ENCODE results near the gene HYI.

DNA sequence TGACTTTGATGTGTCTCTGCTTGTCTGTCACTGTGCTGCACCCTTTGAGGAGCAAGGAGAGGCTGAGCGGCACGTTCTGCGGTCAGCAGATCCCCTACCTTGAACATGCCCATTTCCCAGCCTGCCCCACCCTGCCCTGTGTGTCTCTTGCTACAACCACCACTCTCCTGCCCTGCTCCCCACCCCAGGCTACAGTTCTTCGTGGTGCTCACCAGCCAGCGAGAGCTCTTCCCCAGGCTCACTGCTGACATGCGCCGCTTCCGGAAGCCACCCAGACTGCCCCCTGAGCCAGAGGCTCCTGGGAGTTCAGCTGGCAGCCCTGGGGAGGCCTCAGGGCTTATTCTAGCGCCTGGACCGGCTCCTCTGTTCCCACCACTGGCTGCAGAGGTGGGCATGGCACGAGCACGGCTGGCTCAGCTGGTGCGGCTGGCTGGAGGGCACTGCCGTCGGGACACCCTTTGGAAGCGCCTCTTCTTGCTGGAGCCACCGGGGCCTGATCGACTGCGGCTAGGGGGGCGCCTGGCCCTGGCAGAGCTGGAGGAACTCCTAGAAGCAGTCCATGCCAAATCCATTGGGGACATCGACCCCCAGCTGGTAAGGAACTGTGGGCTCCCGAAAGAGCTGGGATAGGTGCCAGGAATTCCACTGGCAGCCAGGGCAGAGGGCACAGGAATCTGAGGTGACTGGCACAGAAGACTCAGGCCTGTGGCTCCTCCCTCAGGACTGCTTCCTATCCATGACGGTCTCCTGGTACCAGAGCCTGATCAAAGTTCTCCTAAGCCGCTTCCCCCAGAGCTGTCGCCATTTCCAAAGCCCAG lies 5.6 kb downstream of the HYI start:
- TF ChIP-seq, protein P1, sequence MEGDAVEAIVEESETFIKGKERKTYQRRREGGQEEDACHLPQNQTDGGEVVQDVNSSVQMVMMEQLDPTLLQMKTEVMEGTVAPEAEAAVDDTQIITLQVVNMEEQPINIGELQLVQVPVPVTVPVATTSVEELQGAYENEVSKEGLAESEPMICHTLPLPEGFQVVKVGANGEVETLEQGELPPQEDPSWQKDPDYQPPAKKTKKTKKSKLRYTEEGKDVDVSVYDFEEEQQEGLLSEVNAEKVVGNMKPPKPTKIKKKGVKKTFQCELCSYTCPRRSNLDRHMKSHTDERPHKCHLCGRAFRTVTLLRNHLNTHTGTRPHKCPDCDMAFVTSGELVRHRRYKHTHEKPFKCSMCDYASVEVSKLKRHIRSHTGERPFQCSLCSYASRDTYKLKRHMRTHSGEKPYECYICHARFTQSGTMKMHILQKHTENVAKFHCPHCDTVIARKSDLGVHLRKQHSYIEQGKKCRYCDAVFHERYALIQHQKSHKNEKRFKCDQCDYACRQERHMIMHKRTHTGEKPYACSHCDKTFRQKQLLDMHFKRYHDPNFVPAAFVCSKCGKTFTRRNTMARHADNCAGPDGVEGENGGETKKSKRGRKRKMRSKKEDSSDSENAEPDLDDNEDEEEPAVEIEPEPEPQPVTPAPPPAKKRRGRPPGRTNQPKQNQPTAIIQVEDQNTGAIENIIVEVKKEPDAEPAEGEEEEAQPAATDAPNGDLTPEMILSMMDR (IDR thresholded peaks at IDR 0.05) = no peak
- TF ChIP-seq, protein P2, sequence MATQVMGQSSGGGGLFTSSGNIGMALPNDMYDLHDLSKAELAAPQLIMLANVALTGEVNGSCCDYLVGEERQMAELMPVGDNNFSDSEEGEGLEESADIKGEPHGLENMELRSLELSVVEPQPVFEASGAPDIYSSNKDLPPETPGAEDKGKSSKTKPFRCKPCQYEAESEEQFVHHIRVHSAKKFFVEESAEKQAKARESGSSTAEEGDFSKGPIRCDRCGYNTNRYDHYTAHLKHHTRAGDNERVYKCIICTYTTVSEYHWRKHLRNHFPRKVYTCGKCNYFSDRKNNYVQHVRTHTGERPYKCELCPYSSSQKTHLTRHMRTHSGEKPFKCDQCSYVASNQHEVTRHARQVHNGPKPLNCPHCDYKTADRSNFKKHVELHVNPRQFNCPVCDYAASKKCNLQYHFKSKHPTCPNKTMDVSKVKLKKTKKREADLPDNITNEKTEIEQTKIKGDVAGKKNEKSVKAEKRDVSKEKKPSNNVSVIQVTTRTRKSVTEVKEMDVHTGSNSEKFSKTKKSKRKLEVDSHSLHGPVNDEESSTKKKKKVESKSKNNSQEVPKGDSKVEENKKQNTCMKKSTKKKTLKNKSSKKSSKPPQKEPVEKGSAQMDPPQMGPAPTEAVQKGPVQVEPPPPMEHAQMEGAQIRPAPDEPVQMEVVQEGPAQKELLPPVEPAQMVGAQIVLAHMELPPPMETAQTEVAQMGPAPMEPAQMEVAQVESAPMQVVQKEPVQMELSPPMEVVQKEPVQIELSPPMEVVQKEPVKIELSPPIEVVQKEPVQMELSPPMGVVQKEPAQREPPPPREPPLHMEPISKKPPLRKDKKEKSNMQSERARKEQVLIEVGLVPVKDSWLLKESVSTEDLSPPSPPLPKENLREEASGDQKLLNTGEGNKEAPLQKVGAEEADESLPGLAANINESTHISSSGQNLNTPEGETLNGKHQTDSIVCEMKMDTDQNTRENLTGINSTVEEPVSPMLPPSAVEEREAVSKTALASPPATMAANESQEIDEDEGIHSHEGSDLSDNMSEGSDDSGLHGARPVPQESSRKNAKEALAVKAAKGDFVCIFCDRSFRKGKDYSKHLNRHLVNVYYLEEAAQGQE (IDR thresholded peaks at IDR 0.05; ENCODE audit: insufficient read depth in 1 of 2, low read depth in 2 of 2, low read length in 1 of 2) = no peak
- TF ChIP-seq POLR2AphosphoS5 (IDR thresholded peaks at IDR 0.05; ENCODE audit: low read depth, low read length) (no peak), SIN3A (IDR thresholded peaks at IDR 0.05; ENCODE audit: borderline replicate concordance, insufficient read depth, low read depth, low read length) (no peak), TCF7L2 (IDR thresholded peaks at IDR 0.05; ENCODE audit: low read depth, low read length) (no peak)
